K562 (cell line): ENCODE results near the gene UBAC2. TPM values are rescaled to one million over a fixed set of nuclear protein-coding genes. Genes with fewer than 3 reads are reported as not detected.
A peak's percentile ranks its signal among the peaks of the same experiment; 100 is the strongest.

ENCODE experiments used
- ATAC-seq: fragments of 200-7000 bp; cut with Tn5 transposase; 3 replicates; pipeline ENCODE4 v1.9.1; 2020; ENCODE audit warnings: moderate library complexity
- BruUV-seq: library from RNA; stranded (reverse); fragments of 400-500 nt; replicated peaks from 2 replicates; lab custom pipeline; 2021; lab: Mats Ljungman, UMichigan
- CTCF ChIA-PET: fragments of 300-600 bp; formaldehyde crosslinking; extraction: SDS; loops from one replicate; lab custom pipeline; 2021; ENCODE audit warnings: low intra/inter-chr PET ratio; lab: Yijun Ruan, JAX
- POLR2A ChIA-PET: fragments of 300-600, 350-650 bp; sonication (Branson Sonifier 250); formaldehyde crosslinking; extraction: SDS; loops from one replicate; lab custom pipeline; 2021; ENCODE audit warnings: antibody characterized with exemption, inconsistent platforms; lab: Yijun Ruan, JAX
- DNase-seq, 4 experiments: peaks; one replicate each; pipeline versions ENCODE4 v3.0.0 to v3.0.0-alpha.2; 2011 to 2018; ENCODE audit warnings: low spot score in 3 of 4, mixed read lengths in 3 of 4; ENCODE audit errors: extremely low read depth in 1 of 4
- FAIRE-seq: peaks from 2 replicates; lab custom pipeline; 2011; peaks lifted over from hg19 to GRCh38; lab: Jason Lieb, UNC
- H2AFZ ChIP-seq: 2 replicates; pipeline ENCODE4 v1.6.0; 2011; ENCODE audit warnings: low read depth, low read length, control low read depth, inconsistent platforms
- H3K27ac ChIP-seq: fragments of 200-600 bp; 3 replicates; pipeline ENCODE4 v1.8.0; 2011; ENCODE audit warnings: low read depth, mild to moderate bottlenecking, control low read depth, inconsistent platforms, low read length, moderate library complexity, mixed read lengths; ENCODE audit errors: extremely low read depth
- H3K27me3 ChIP-seq, 2 experiments: fragments of 300-600 bp in 1 of 2; 2 replicates in 1 of 2; 3 replicates in 1 of 2; pipeline versions ENCODE4 v1.6.0 to v1.8.0; 2011; ENCODE audit warnings: inconsistent platforms in 2 of 2, low read length in 2 of 2, mild to moderate bottlenecking in 1 of 2, mixed read lengths in 1 of 2, moderate library complexity in 1 of 2; ENCODE audit not compliant: control insufficient read depth in 2 of 2, insufficient read depth in 2 of 2
- H3K36me3 ChIP-seq: fragments of 300-600 bp; 3 replicates; pipeline ENCODE4 v1.8.0; 2011; ENCODE audit warnings: mild to moderate bottlenecking, low read length, inconsistent platforms; ENCODE audit not compliant: control insufficient read depth, insufficient read depth
- H3K4me1 ChIP-seq, 2 experiments: fragments of 200-600 bp in 1 of 2; replicated peaks in 1 of 2; 2 replicates in 1 of 2; 3 replicates in 1 of 2; pipeline versions ENCODE4 v1.5.1 to v1.8.0; 2011; ENCODE audit warnings: inconsistent platforms in 2 of 2, low read length in 2 of 2, mild to moderate bottlenecking in 1 of 2, mixed read lengths in 1 of 2, moderate library complexity in 1 of 2; ENCODE audit not compliant: control insufficient read depth in 2 of 2, insufficient read depth in 2 of 2
- H3K4me2 ChIP-seq: 2 replicates; pipeline ENCODE4 v1.6.1; 2011; ENCODE audit warnings: low read length, control low read depth, inconsistent platforms, mixed read lengths; ENCODE audit not compliant: insufficient read depth
- H3K4me3 ChIP-seq: fragments of 200-600 bp; sonication (generic), shearing (Covaris generic); 2 replicates; pipeline ENCODE4 v1.5.1; 2016; ENCODE audit warnings: control low read depth, inconsistent platforms
- H3K79me2 ChIP-seq: fragments of 200-600 bp; 3 replicates; pipeline ENCODE4 v1.8.0; 2011; ENCODE audit warnings: low read length, inconsistent platforms; ENCODE audit not compliant: control insufficient read depth, insufficient read depth
- H3K9ac ChIP-seq, 2 experiments: 2 replicates each; pipeline versions ENCODE4 v1.6.0 to v1.6.1; 2011; ENCODE audit warnings: low read depth in 2 of 2, low read length in 2 of 2, control low read depth in 1 of 2, inconsistent platforms in 1 of 2, mild to moderate bottlenecking in 1 of 2, mixed read lengths in 1 of 2; ENCODE audit not compliant: insufficient read depth in 1 of 2
- H3K9me1 ChIP-seq: one replicate; pipeline ENCODE4 v1.6.0; 2011; ENCODE audit warnings: inconsistent platforms, mild to moderate bottlenecking, low read length, moderate library complexity; ENCODE audit not compliant: control insufficient read depth, insufficient read depth
- H3K9me3 ChIP-seq: replicated peaks from 2 replicates; pipeline ENCODE4 v1.5.1; 2011; ENCODE audit warnings: low read depth, low read length, inconsistent platforms; ENCODE audit not compliant: control insufficient read depth, insufficient read depth
- H4K20me1 ChIP-seq: replicated peaks from 2 replicates; pipeline ENCODE4 v1.6.1; 2011; ENCODE audit warnings: low read length, inconsistent platforms, mixed read lengths; ENCODE audit not compliant: control insufficient read depth, insufficient read depth
- ESRRA ChIP-seq: fragments of 450-650 bp; IDR thresholded peaks from 2 replicates; pipeline ENCODE4 v1.6.1; 2014; ENCODE audit warnings: low read depth, mild to moderate bottlenecking, moderate library complexity, borderline replicate concordance
- JUND ChIP-seq, 2 experiments: IDR thresholded peaks; 2 replicates in 1 of 2; 3 replicates in 1 of 2; pipeline ENCODE4 v1.6.1; 2011; ENCODE audit warnings: borderline replicate concordance in 2 of 2, low read depth in 2 of 2, low read length in 2 of 2, improper control_type of control experiment in 1 of 2, missing biosample characterization in 1 of 2, missing genetic modification characterization in 1 of 2, missing genetic modification reagents in 1 of 2
- POLR2G ChIP-seq: fragments of 200-400 bp; formaldehyde crosslinking; IDR thresholded peaks from 2 replicates; pipeline ENCODE4 v1.6.1; 2017; ENCODE audit warnings: low read depth, mild to moderate bottlenecking, antibody characterized with exemption, low read length, moderate library complexity
- RBFOX2 ChIP-seq: fragments of 200-400 bp; formaldehyde crosslinking; IDR thresholded peaks from 2 replicates; pipeline ENCODE4 v1.6.1; 2017; ENCODE audit warnings: low read depth, mild to moderate bottlenecking, low read length, moderate library complexity
- WGBS: fragments of 100-300 bp; shearing (Covaris generic); methylation state at CpG from one replicate; pipeline ENCODE4 v1.1.6; 2016; ENCODE audit warnings: low coverage, mixed read lengths; ENCODE audit not compliant: insufficient coverage; ENCODE audit errors: missing lambda C conversion rate; 5-methylcytosine and 5-hydroxymethylcytosine counted together
- in situ Hi-C: fragments of 300-500 bp; cut with MboI; formaldehyde crosslinking; loops from 4 replicates; pipeline ENCODE4 v1.15.0; 2018; ENCODE audit warnings: inconsistent platforms, mixed read lengths
- intact Hi-C: fragments of 100-400 bp; cut with micrococcal nuclease; formaldehyde crosslinking; loops from 2 replicates; pipeline ENCODE4 v1.14.2; 2022
- polyA plus RNA-seq, 8 experiments: library from polyadenylated mRNA; depleted of rRNA in 4 of 8; stranded (reverse) in 5 of 8; unstranded in 3 of 8; fragments of >200 nt; fragmentation: Nextera tagmentation in 2 of 8; fragmentation: Illumina TruSeq in 1 of 8; extraction: Ambion mirVana in 2 of 8; extraction: Trizol in 1 of 8; gene quantifications; 2 replicates each; pipeline versions ENCODE4 v1.2.1 to v1.2.3, GENCODE V29; 2011 to 2014; ENCODE audit warnings: inconsistent platforms in 1 of 8, missing spikeins in 1 of 8
- total RNA-seq, 7 experiments: library from RNA; depleted of rRNA in 6 of 7; stranded (reverse); fragments of >200 nt in 6 of 7; fragmentation: Illumina TruSeq in 2 of 7; extraction: Trizol in 2 of 7; gene quantifications; 2 replicates each; pipeline versions ENCODE4 v1.2.1 to v1.2.3, GENCODE V29; 2011 to 2021; ENCODE audit warnings: low replicate concordance in 1 of 7
- TF ChIP-seq, protein P1 (sequence below): fragments of 250-450 bp; sonication (Bioruptor Pico); IDR thresholded peaks from 2 replicates; pipeline ENCODE4 v1.5.0; 2021; ENCODE audit warnings: mild to moderate bottlenecking, moderate library complexity

Gene UBAC2
- total and polyA plus RNA-seq, 9 of the 15 experiments (the other 6 are each of a cell fraction or from before 2014, with no cell fraction given): 6.0 to 84.1 (median 32.3) TPM

DNA sequence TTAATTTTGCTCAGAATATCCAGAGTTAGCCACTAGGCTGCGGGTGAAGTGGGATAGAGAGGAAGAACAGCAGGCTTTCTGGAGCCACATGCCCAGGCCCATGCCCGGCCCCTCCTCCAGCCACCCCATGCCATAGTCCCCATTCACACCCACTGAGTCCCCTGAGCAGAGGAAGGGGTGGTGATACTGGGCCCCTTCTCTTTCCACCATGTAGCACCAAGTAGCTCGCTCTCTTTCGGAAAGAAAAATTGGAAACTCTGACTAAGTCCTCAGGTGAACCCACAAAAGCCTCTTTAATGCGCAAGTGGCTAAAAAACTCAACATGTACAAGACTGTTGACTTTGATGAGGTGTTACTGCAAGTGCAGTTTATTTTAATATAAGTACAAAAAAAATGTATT, 183.3 kb downstream of the UBAC2 start (continued):
- no peak for TF ChIP-seq ESRRA
- TF ChIP-seq JUND (IDR thresholded peaks at IDR 0.05; ENCODE audit: borderline replicate concordance, low read depth, low read length): no peak
- TF ChIP-seq JUND (tag; IDR thresholded peaks at IDR 0.05; ENCODE audit: borderline replicate concordance, low read depth, low read length): no peak

DNA sequence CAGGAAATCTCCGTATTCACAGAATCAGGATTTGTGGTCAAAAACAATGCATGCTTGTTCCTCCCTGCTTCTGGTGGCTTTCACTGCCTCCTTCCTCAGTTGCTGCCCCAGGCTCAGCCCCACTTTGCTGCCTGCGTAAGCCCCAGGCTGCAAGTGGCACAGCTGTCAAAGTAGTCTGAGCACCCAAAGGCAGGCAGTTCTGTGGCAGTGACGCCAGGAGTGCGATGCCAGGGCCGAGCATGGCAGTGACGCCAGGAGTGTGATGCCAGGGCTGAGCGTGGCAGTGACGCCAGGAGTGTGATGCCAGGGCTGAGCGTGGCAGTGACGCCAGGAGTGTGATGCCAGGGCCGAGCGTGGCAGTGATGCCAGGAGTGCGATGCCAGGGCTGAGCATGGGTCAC, 183.8 kb downstream of the UBAC2 start:
- intact Hi-C loops (loop anchor here (10.0 kb wide), 1 partner anchor 210 kb away; no protein-coding TSS in a partner anchor), in situ Hi-C loops (no loop called here)
- DNase-seq (no peak), ATAC-seq (no peak), FAIRE-seq (no peak)
- H3K9ac ChIP-seq: no peak overlapping the region
- BruUV-seq: no TSS peak
- peaks cover 4% of the 10 kb centered on the region for H3K9me1 ChIP-seq
- H3K27me3 ChIP-seq: no peaks in the 10 kb centered on the region
- 94% methylated on average over 9 of the region's 13 CpGs for WGBS
- H3K36me3 ChIP-seq: peaks cover 23% of the 10 kb centered on the region; the same call in 2 of the 3 replicates
- CTCF ChIA-PET: no interaction called here
- H3K4me1 ChIP-seq: no peaks in the 10 kb centered on the region; a peak in 1 of 5 replicates
- no peak overlapping the region for H2AFZ ChIP-seq
- TF ChIP-seq POLR2G (peak; percentile 32; the same call in 1 of the 2 replicates), RBFOX2 (0 out of 2 replicates have a peak, but pooled peaks have one; percentile 24)
- TF ChIP-seq, protein P1, sequence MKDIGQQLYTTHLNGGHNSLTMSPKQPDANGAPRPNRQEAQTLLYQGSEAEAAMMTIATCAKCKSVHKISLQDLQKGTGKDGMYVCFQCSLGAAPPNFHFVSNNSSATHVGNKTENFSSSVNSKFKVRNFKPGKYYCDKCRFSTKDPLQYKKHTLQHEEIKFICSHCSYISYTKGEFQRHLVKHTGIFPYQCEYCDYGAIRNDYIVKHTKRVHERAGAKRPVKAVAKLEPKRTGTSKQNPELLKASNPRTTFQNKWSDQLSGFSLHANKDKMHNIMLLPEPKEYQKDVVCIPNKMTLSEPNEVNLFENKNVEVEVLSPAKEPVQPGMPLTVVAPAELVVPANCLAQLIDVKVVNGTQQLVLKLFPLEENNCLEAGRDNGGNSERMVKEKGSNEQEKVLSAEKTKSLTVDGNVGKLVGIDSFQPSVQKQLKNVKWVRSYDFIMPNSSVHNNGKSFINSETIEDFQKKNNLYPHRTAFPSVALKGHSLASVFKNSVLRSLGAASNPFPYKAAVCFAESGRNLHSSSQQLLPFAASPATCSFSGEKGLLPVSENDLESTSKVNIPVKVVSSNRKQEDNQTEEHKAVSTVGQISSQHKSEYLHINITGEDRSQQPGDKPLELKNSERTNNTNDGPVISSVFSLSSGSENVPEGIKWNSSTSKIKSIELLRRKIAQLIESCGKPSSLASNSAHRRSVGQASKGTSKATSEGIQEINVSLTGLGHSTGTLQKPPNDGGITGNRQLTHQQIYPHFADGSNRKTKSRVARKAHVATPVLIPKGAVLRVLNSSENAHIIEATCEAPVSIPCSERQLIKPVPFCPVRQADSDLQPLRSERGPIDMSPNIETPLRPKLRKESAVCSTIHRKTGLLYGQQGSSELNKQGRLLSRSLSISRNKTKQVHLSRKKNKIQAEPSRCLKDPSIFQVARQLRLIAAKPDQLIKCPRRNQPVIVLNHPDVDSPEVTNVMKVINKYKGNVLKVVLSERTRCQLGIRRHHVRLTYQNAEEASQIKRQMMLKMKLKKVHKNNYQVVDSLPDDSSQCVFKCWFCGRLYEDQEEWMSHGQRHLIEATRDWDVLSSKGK (CRISPR knock-in tag): no peak
- no peak overlapping the region for H3K27ac ChIP-seq
- POLR2A ChIA-PET: no interaction called here
- H3K9me3 ChIP-seq: no peaks in the 10 kb centered on the region
- H3K4me2 ChIP-seq: no peak overlapping the region
- H3K4me3 ChIP-seq: no peak overlapping the region
- H3K79me2 ChIP-seq: no peaks in the 10 kb centered on the region
- H4K20me1 ChIP-seq: no peaks in the 10 kb centered on the region; the same call in 1 of the 2 replicates
